SK-N-SH (cell line): ENCODE data around the gene GPR42. TPM values are rescaled to one million over a fixed set of nuclear protein-coding genes. Genes with fewer than 3 reads are reported as not detected.

ENCODE experiments used
- CTCF ChIA-PET: fragments of 300-600, 350-600 bp; formaldehyde crosslinking; extraction: SDS; loops from one replicate; lab custom pipeline; 2021; lab: Yijun Ruan, JAX
- POLR2A ChIA-PET: fragments of 350-600 bp; sonication (Branson Sonifier 250); formaldehyde crosslinking; extraction: SDS; loops from one replicate; lab custom pipeline; 2020; ENCODE audit warnings: antibody characterized with exemption, inconsistent platforms; lab: Yijun Ruan, JAX
- DNase-seq: peaks from one replicate; pipeline ENCODE4 v3.0.0; 2012
- H2AFZ ChIP-seq: fragments of 200-600 bp; sonication (generic); 2 replicates; pipeline ENCODE4 v1.8.1; 2016; ENCODE audit warnings: antibody characterized with exemption, mild to moderate bottlenecking, low read depth
- H3F3A ChIP-seq: fragments of 200-600 bp; sonication (generic); replicated peaks from 2 replicates; pipeline ENCODE3; 2016; ENCODE audit warnings: antibody characterized with exemption, mild to moderate bottlenecking; ENCODE audit not compliant: insufficient read depth
- H3K27ac ChIP-seq, 2 experiments: fragments of 200-500 bp in 1 of 2; fragments of 200-600 bp in 1 of 2; sonication (Bioruptor generic) in 1 of 2; sonication (generic), shearing (Covaris generic) in 1 of 2; 2 replicates each; pipeline versions ENCODE4 v1.5.1 to v1.6.1; 2014 to 2016; ENCODE audit warnings: low read depth in 2 of 2, inconsistent platforms in 1 of 2, low read length in 1 of 2, mild to moderate bottlenecking in 1 of 2, mixed read lengths in 1 of 2
- H3K27me3 ChIP-seq: fragments of 200-600 bp; sonication (generic), shearing (Covaris generic); 2 replicates; pipeline ENCODE4 v1.6.1; 2016; ENCODE audit warnings: mixed run types; ENCODE audit not compliant: insufficient read depth
- H3K36me3 ChIP-seq, 2 experiments: fragments of 200-500 bp in 1 of 2; fragments of 200-600 bp in 1 of 2; sonication (Bioruptor generic) in 1 of 2; sonication (generic) in 1 of 2; replicated peaks in 1 of 2; 2 replicates each; pipeline versions ENCODE3 to v1.5.1; 2014 to 2016; ENCODE audit warnings: low read length in 1 of 2, mild to moderate bottlenecking in 1 of 2; ENCODE audit not compliant: insufficient read depth in 2 of 2, control insufficient read depth in 1 of 2
- H3K4me1 ChIP-seq, 2 experiments: fragments of 200-500 bp in 1 of 2; fragments of 200-600 bp in 1 of 2; sonication (Bioruptor generic) in 1 of 2; sonication (generic), shearing (Covaris generic) in 1 of 2; 2 replicates each; pipeline versions ENCODE4 v1.5.1 to v1.6.1; 2014 to 2016; ENCODE audit warnings: low read depth in 1 of 2, low read length in 1 of 2, mixed run types in 1 of 2; ENCODE audit not compliant: insufficient read depth in 2 of 2, control insufficient read depth in 1 of 2
- H3K4me2 ChIP-seq: fragments of 200-600 bp; sonication (generic), shearing (Covaris generic); 2 replicates; pipeline ENCODE4 v1.6.1; 2017; ENCODE audit warnings: mixed run types
- H3K4me3 ChIP-seq, 2 experiments: fragments of 200-500 bp in 1 of 2; fragments of 200-600 bp in 1 of 2; sonication (Bioruptor generic) in 1 of 2; sonication (generic), shearing (Covaris generic) in 1 of 2; 2 replicates each; pipeline versions ENCODE4 v1.5.1 to v1.8.1; 2014 to 2016; ENCODE audit warnings: low read depth in 2 of 2, inconsistent platforms in 1 of 2, low read length in 1 of 2, mild to moderate bottlenecking in 1 of 2, mixed read lengths in 1 of 2, moderate library complexity in 1 of 2
- H3K79me2 ChIP-seq: fragments of 200-600 bp; sonication (generic); 2 replicates; pipeline ENCODE4 v1.8.1; 2017; ENCODE audit warnings: mild to moderate bottlenecking; ENCODE audit not compliant: insufficient read depth
- H3K9ac ChIP-seq: fragments of 200-600 bp; sonication (generic); 2 replicates; pipeline ENCODE4 v1.6.1; 2017; ENCODE audit warnings: mixed run types
- H3K9me2 ChIP-seq: fragments of 200-600 bp; sonication (generic); 2 replicates; pipeline ENCODE4 v1.6.1; 2017; ENCODE audit warnings: mixed run types
- H3K9me3 ChIP-seq: fragments of 200-600 bp; sonication (generic); 2 replicates; pipeline ENCODE4 v1.6.1; 2017; ENCODE audit warnings: mixed run types, mild to moderate bottlenecking, moderate library complexity
- H4K20me1 ChIP-seq: fragments of 200-600 bp; sonication (generic); 2 replicates; pipeline ENCODE4 v1.6.1; 2017; ENCODE audit warnings: mild to moderate bottlenecking, mixed run types; ENCODE audit not compliant: insufficient read depth
- EP300 ChIP-seq, 2 experiments: IDR thresholded peaks; 2 replicates each; pipeline versions ENCODE4 v1.4.0 to v1.6.1; 2012; ENCODE audit warnings: borderline replicate concordance in 1 of 2, low read depth in 1 of 2, low read length in 1 of 2
- EZH2phosphoT487 ChIP-seq: fragments of 200-600 bp; sonication (generic); IDR thresholded peaks from 2 replicates; pipeline ENCODE4 v1.6.1; 2017; ENCODE audit warnings: low read depth, mixed run types, mild to moderate bottlenecking, antibody characterized with exemption, moderate library complexity, borderline replicate concordance
- FOSL2 ChIP-seq: IDR thresholded peaks from 2 replicates; pipeline ENCODE4 v1.4.0; 2012; ENCODE audit warnings: low read depth, mild to moderate bottlenecking, moderate library complexity, borderline replicate concordance
- FOXJ3 ChIP-seq: sonication (generic); formaldehyde crosslinking; IDR thresholded peaks from 2 replicates; pipeline ENCODE4 v1.5.1; 2020; ENCODE audit warnings: mild to moderate bottlenecking, missing genetic modification reagents
- FOXM1 ChIP-seq: IDR thresholded peaks from 2 replicates; pipeline ENCODE4 v1.4.0; 2012; ENCODE audit warnings: low read depth, mild to moderate bottlenecking
- GABPA ChIP-seq: IDR thresholded peaks from 2 replicates; pipeline ENCODE4 v1.4.0; 2012; ENCODE audit warnings: low read depth, mild to moderate bottlenecking
- JUND ChIP-seq: IDR thresholded peaks from 2 replicates; pipeline ENCODE4 v1.4.0; 2012
- NFIC ChIP-seq: IDR thresholded peaks from 2 replicates; pipeline ENCODE4 v1.4.0; 2012; ENCODE audit warnings: borderline replicate concordance
- POLR2AphosphoS5 ChIP-seq: IDR thresholded peaks from 2 replicates; pipeline ENCODE4 v1.6.1; 2012; ENCODE audit warnings: low read depth, low read length
- RAD21 ChIP-seq: IDR thresholded peaks from 2 replicates; pipeline ENCODE4 v1.6.1; 2012; ENCODE audit warnings: mild to moderate bottlenecking, low read length
- RFX5 ChIP-seq: IDR thresholded peaks from 2 replicates; pipeline ENCODE4 v1.6.1; 2012; ENCODE audit warnings: mild to moderate bottlenecking, improper control_type of control experiment, low read length
- SIN3A ChIP-seq: IDR thresholded peaks from 2 replicates; pipeline ENCODE4 v1.6.1; 2012; ENCODE audit warnings: low read depth, mild to moderate bottlenecking, low read length, moderate library complexity, borderline replicate concordance
- SMC3 ChIP-seq: IDR thresholded peaks from 2 replicates; pipeline ENCODE4 v1.6.1; 2012; ENCODE audit warnings: low read depth, low read length, improper control_type of control experiment
- WGBS: methylation state at CpG from one replicate; pipeline ENCODE4 v1.1.6; 2017; ENCODE audit warnings: low lambda C conversion rate; 5-methylcytosine and 5-hydroxymethylcytosine counted together
- polyA plus RNA-seq, 3 experiments: library from polyadenylated mRNA; depleted of rRNA; stranded (reverse); fragments of >200 nt; gene quantifications; 2 replicates each; pipeline ENCODE4 v1.2.3, GENCODE V29; 2012
- TF ChIP-seq, protein P1 (sequence below): IDR thresholded peaks from 2 replicates; pipeline ENCODE4 v1.4.0; 2012; ENCODE audit warnings: low read depth, borderline replicate concordance
- TF ChIP-seq, protein P2 (sequence below): IDR thresholded peaks from 2 replicates; pipeline ENCODE4 v1.6.1; 2012; ENCODE audit warnings: mild to moderate bottlenecking, low read depth, low read length, moderate library complexity
- TF ChIP-seq, protein P3 (sequence below): fragments of 200-600 bp; sonication (generic); IDR thresholded peaks from 2 replicates; pipeline ENCODE4 v1.6.1; 2017; ENCODE audit warnings: antibody characterized with exemption, mild to moderate bottlenecking, moderate library complexity

The GPR42 gene
- polyA plus RNA-seq, 1 of the 3 experiments (the other 2 are of a cell fraction) = not detected

DNA sequence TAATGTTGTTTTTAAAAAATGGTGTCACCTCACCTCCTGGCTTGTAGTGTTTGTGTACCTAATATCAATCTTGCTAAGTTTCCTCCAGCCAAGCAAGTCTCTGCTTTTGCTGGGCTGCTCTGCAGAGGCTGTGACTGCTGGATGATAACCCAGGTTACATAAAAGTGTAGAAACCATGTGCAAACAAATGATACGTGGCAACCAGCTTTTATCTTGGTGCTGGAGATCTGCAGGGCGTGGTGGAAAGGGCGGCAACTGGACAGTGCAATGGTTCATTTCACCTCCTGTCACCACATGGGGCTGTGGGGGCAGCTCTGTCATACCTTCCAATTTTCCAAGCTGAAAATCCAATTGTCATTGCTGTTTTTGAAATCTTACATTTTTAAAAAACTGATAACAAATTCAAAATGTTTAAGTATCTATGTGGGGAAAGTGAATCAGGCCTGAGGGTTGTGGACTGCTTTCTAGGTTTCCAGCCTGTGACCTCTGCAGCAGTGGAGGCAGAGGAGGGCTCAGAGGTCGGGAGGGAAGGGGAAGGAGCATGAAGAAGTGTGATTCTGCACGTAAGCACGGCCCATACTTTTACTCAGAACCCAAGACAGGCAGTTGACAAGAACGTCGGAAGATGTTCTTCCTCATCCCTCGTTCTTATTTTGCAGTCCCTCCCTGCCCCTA, 9.7 kb downstream of the GPR42 start:
- Histone ChIP-seq H3K27me3 (peaks cover 17% of the 10 kb centered on the region; the same call in 1 of the 2 replicates), H2AFZ (no peak overlapping the region), H4K20me1 (no peaks in the 10 kb centered on the region), H3K4me2 (no peak overlapping the region), H3K9ac (no peak overlapping the region), H3K27ac (no peak overlapping the region), H3K36me3 (no peaks in the 10 kb centered on the region), H3K4me1 (no peaks in the 10 kb centered on the region), H3F3A (no peaks in the 10 kb centered on the region), H3K9me3 (peaks cover under 1% of the 10 kb centered on the region; the same call in 1 of the 2 replicates), H3K79me2 (no peaks in the 10 kb centered on the region), H3K9me2 (no peaks in the 10 kb centered on the region), H3K4me3 (no peak overlapping the region)
- TF ChIP-seq SIN3A (no peak), NFIC (no peak), FOSL2 (no peak), EZH2phosphoT487 (no peak), FOXM1 (no peak), POLR2AphosphoS5 (no peak), RFX5 (no peak), SMC3 (no peak), EP300 (IDR thresholded peaks at IDR 0.05; ENCODE audit: borderline replicate concordance in 1 of 2, low read depth in 1 of 2, low read length in 1 of 2) (no peak), JUND (no peak), GABPA (no peak), RAD21 (no peak), FOXJ3 (CRISPR knock-in tag) (no peak)
- TF ChIP-seq, protein P1, sequence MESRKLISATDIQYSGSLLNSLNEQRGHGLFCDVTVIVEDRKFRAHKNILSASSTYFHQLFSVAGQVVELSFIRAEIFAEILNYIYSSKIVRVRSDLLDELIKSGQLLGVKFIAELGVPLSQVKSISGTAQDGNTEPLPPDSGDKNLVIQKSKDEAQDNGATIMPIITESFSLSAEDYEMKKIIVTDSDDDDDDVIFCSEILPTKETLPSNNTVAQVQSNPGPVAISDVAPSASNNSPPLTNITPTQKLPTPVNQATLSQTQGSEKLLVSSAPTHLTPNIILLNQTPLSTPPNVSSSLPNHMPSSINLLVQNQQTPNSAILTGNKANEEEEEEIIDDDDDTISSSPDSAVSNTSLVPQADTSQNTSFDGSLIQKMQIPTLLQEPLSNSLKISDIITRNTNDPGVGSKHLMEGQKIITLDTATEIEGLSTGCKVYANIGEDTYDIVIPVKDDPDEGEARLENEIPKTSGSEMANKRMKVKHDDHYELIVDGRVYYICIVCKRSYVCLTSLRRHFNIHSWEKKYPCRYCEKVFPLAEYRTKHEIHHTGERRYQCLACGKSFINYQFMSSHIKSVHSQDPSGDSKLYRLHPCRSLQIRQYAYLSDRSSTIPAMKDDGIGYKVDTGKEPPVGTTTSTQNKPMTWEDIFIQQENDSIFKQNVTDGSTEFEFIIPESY = no peak
- TF ChIP-seq, protein P2, sequence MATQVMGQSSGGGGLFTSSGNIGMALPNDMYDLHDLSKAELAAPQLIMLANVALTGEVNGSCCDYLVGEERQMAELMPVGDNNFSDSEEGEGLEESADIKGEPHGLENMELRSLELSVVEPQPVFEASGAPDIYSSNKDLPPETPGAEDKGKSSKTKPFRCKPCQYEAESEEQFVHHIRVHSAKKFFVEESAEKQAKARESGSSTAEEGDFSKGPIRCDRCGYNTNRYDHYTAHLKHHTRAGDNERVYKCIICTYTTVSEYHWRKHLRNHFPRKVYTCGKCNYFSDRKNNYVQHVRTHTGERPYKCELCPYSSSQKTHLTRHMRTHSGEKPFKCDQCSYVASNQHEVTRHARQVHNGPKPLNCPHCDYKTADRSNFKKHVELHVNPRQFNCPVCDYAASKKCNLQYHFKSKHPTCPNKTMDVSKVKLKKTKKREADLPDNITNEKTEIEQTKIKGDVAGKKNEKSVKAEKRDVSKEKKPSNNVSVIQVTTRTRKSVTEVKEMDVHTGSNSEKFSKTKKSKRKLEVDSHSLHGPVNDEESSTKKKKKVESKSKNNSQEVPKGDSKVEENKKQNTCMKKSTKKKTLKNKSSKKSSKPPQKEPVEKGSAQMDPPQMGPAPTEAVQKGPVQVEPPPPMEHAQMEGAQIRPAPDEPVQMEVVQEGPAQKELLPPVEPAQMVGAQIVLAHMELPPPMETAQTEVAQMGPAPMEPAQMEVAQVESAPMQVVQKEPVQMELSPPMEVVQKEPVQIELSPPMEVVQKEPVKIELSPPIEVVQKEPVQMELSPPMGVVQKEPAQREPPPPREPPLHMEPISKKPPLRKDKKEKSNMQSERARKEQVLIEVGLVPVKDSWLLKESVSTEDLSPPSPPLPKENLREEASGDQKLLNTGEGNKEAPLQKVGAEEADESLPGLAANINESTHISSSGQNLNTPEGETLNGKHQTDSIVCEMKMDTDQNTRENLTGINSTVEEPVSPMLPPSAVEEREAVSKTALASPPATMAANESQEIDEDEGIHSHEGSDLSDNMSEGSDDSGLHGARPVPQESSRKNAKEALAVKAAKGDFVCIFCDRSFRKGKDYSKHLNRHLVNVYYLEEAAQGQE = no peak
- TF ChIP-seq, protein P3, sequence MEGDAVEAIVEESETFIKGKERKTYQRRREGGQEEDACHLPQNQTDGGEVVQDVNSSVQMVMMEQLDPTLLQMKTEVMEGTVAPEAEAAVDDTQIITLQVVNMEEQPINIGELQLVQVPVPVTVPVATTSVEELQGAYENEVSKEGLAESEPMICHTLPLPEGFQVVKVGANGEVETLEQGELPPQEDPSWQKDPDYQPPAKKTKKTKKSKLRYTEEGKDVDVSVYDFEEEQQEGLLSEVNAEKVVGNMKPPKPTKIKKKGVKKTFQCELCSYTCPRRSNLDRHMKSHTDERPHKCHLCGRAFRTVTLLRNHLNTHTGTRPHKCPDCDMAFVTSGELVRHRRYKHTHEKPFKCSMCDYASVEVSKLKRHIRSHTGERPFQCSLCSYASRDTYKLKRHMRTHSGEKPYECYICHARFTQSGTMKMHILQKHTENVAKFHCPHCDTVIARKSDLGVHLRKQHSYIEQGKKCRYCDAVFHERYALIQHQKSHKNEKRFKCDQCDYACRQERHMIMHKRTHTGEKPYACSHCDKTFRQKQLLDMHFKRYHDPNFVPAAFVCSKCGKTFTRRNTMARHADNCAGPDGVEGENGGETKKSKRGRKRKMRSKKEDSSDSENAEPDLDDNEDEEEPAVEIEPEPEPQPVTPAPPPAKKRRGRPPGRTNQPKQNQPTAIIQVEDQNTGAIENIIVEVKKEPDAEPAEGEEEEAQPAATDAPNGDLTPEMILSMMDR = no peak
- ChIA-PET CTCF (interaction anchor here (0.8 kb wide), 1 partner anchor 130 kb away, joined by 3 read pairs; no protein-coding TSS in a partner anchor), POLR2A (no interaction called here)
- WGBS = 12% methylated on average over 9 of the region's 9 CpGs
- DNase-seq = no peak
